Activated CD8-positive, alpha-beta T cell treated with anti-CD3 and anti-CD28 coated beads for 36 hours (primary cell): ENCODE data around the gene S100A12. TPM values are rescaled to one million over a fixed set of nuclear protein-coding genes. Genes with fewer than 3 reads are reported as not detected.

Source experiments
- ATAC-seq: fragments of 200-7000 bp; cut with Tn5 transposase; one replicate; pipeline ENCODE4 v1.10.0; 2021; ENCODE audit warnings: mild to moderate bottlenecking, moderate library complexity
- CTCF ChIA-PET: fragments of 350-600 bp; sonication (Branson Sonifier 250); formaldehyde crosslinking; loops from one replicate; lab custom pipeline; 2021; ENCODE audit warnings: antibody characterized with exemption; lab: Charles Lee
- POLR2A ChIA-PET: fragments of 350-600 bp; sonication (Branson Sonifier 250); formaldehyde crosslinking; loops from one replicate; lab custom pipeline; 2021; ENCODE audit warnings: antibody characterized with exemption; lab: Charles Lee
- DNase-seq: peaks from one replicate; pipeline ENCODE4 v3.0.0-alpha.2; 2020
- H3K27ac Mint-ChIP-seq: one replicate; pipeline ENCODE4 v1.8.0; 2021; ENCODE audit warnings: mild to moderate bottlenecking, mixed read lengths
- H3K27me3 Mint-ChIP-seq: one replicate; pipeline ENCODE4 v1.8.0; 2021; ENCODE audit warnings: mixed read lengths
- H3K36me3 Mint-ChIP-seq: one replicate; pipeline ENCODE4 v1.8.0; 2021; ENCODE audit warnings: low read depth, mixed read lengths
- H3K4me1 Mint-ChIP-seq: one replicate; pipeline ENCODE4 v1.8.0; 2021; ENCODE audit warnings: low read depth, mixed read lengths
- H3K4me3 Mint-ChIP-seq: one replicate; pipeline ENCODE4 v1.8.0; 2021; ENCODE audit warnings: mild to moderate bottlenecking, moderate library complexity, mixed read lengths
- H3K9me3 Mint-ChIP-seq: one replicate; pipeline ENCODE4 v1.8.0; 2021; ENCODE audit warnings: mixed read lengths
- intact Hi-C: fragments of 100-400 bp; cut with micrococcal nuclease; formaldehyde crosslinking; loops from one replicate; pipeline ENCODE4 v1.10.0; 2022
- total RNA-seq, 2 experiments: library from RNA; stranded (reverse); gene quantifications; one replicate each; pipeline ENCODE4 v1.2.3, GENCODE V29; 2021
- TF ChIP-seq, protein P1 (sequence below): fragments of 200-600 bp; IDR thresholded peaks from one replicate; pipeline ENCODE4 v1.8.0; 2022; ENCODE audit warnings: antibody characterized with exemption, mild to moderate bottlenecking

Gene S100A12
- total RNA-seq, 2 experiments from 2014 or later = not detected

DNA sequence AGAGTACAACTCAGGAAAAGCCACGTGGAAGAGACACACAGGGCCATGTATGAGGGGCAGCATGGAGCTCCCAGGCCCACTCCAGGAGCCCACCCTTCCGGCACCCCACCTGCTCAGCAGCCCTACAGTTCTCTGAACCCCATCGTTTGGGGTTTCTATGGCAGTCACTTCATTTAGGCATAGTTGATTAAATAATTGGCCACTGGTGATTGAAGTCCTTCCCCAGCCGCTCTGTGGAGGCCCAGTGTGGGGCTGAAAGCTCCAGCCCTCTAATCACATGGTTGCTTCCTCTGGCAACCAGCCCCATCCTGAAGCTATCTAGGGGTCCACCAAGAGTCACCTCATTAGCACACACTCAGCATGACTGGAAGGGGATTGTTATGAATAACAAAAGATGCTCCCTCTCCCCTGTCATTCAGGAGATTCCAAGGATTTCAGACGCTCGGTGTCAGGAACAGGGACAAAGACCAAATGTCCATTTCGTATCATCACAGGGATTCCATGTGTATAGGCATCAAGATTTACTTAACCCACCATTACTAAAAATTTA lies 28.7 kb upstream of the S100A12 start:
- ChIA-PET CTCF (interaction anchor here (1.0 to 3.8 kb wide), 4 partner anchors 16 to 70 kb away, joined by 3 to 20 read pairs (median 4); partner anchors contain the start of gene S100A12), POLR2A (no interaction called here)
- no peak overlapping the region for H3K4me3 Mint-ChIP-seq
- ATAC-seq (no peak), DNase-seq (no peak)
- no peak overlapping the region for H3K27ac Mint-ChIP-seq
- intact Hi-C loops = loop anchor here (5.0 kb wide), 1 partner anchor 52 kb away; no protein-coding TSS in a partner anchor
- peaks cover 12% of the 10 kb centered on the region for H3K27me3 Mint-ChIP-seq
- peaks cover 8% of the 10 kb centered on the region for H3K4me1 Mint-ChIP-seq
- TF ChIP-seq, protein P1, sequence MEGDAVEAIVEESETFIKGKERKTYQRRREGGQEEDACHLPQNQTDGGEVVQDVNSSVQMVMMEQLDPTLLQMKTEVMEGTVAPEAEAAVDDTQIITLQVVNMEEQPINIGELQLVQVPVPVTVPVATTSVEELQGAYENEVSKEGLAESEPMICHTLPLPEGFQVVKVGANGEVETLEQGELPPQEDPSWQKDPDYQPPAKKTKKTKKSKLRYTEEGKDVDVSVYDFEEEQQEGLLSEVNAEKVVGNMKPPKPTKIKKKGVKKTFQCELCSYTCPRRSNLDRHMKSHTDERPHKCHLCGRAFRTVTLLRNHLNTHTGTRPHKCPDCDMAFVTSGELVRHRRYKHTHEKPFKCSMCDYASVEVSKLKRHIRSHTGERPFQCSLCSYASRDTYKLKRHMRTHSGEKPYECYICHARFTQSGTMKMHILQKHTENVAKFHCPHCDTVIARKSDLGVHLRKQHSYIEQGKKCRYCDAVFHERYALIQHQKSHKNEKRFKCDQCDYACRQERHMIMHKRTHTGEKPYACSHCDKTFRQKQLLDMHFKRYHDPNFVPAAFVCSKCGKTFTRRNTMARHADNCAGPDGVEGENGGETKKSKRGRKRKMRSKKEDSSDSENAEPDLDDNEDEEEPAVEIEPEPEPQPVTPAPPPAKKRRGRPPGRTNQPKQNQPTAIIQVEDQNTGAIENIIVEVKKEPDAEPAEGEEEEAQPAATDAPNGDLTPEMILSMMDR = no peak
- peaks cover 2% of the 10 kb centered on the region for H3K9me3 Mint-ChIP-seq
- H3K36me3 Mint-ChIP-seq = no peaks in the 10 kb centered on the region

DNA sequence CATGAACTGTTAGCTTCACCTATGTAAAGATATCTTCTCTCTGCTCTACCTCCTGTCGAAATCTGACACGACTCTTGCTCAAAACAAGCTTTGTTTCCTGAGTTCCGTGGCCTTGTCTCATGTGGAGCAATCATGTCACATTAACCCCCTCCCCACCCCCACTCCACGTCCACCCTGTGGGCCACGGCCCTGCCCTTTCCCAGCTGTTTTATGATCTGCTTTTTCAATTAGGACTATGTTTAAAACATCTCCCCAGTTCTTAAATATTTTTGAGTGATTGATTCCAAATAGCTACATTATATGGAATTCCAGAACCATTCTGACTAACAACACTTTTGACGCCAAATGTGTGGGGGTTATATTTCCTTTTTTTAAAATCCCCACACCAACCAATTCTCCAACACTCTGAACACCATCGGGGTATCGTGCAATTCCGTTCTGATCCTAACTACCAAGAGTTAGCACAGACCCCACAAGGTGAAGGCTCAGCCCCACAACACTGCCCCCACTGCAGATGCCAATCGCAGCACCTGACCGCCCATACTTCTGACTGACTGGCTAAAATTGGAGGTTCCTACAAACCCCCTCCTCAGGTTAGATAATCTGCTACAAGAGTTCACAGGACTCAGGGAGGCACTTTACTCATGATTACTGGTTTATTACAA lies 28.1 kb upstream of the S100A12 start:
- peaks cover 8% of the 10 kb centered on the region for H3K4me1 Mint-ChIP-seq

DNA sequence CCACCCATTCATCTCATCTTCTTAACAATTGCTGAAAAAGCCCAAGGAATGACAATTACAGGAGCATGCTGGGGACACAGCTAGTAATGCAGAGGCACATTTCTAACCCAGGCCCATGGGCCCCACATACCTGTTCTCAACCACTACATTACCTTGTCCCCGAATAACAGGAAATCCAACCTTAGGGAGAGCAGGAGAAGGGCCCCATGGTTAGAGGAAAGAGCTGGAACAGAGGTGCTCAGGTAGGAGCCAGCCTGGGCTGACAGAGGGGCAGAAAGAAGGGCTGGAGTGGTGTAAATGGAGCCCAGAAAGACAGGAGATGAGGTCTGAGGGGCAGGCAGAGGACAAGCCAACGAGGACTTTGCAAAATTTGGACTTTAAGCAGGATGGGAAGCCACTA lies 26.8 kb upstream of the S100A12 start:
- Mint-ChIP-seq H3K36me3 (no peaks in the 10 kb centered on the region), H3K27ac (no peak overlapping the region), H3K27me3 (peaks cover 6% of the 10 kb centered on the region), H3K4me1 (peaks cover 5% of the 10 kb centered on the region), H3K4me3 (no peak overlapping the region), H3K9me3 (peaks cover 2% of the 10 kb centered on the region)
- CTCF ChIA-PET = interaction anchor here (1.7 to 3.8 kb wide), 2 partner anchors 47 to 49 kb away, joined by 4 to 20 read pairs; no protein-coding TSS in a partner anchor
- TF ChIP-seq, protein P1 = no peak
- no peak for DNase-seq
- intact Hi-C loops = loop anchor here (5.0 kb wide), 1 partner anchor 50 kb away; no protein-coding TSS in a partner anchor
- ATAC-seq = no peak
- POLR2A ChIA-PET = no interaction called here

More for the DNA sequence above, 28.1 kb upstream of the S100A12 start:
- DNase-seq (no peak), ATAC-seq (no peak)
- TF ChIP-seq, protein P1 = no peak
- Mint-ChIP-seq H3K36me3 (no peaks in the 10 kb centered on the region), H3K27me3 (peaks cover 12% of the 10 kb centered on the region), H3K9me3 (peaks cover 2% of the 10 kb centered on the region), H3K27ac (no peak overlapping the region), H3K4me3 (no peak overlapping the region)
- CTCF ChIA-PET = interaction anchor here (1.0 to 3.8 kb wide), 7 partner anchors 16 to 71 kb away, joined by 3 to 20 read pairs (median 3); partner anchors contain the start of genes S100A12 and S100A9
- POLR2A ChIA-PET = no interaction called here
- intact Hi-C loops = loop anchor here (5.0 kb wide), 1 partner anchor 51 kb away; no protein-coding TSS in a partner anchor

DNA sequence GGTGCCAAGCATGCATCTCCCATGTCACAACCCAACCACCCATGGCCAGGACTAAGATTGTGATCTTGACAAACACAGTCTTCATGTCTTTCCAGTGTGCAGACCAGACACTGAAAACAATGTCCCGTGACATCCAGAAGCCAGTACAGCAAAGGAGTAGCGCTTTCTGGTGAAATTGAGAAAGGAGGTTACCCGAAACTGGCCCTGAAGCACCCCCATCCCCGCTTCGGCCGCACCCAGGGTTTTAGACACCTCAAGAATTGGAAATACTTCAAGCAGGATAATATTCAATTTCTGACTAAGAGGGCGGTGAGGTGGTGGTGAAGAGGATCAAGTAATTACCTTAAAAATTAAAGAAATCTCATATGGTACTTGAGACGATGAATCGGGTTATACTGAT lies 26.0 kb upstream of the S100A12 start:
- peaks cover 4% of the 10 kb centered on the region for H3K27me3 Mint-ChIP-seq
- peaks cover 2% of the 10 kb centered on the region for H3K9me3 Mint-ChIP-seq
- ATAC-seq (no peak), DNase-seq (no peak)
- no peaks in the 10 kb centered on the region for H3K36me3 Mint-ChIP-seq
- no peak overlapping the region for H3K4me3 Mint-ChIP-seq
- ChIA-PET CTCF (interaction anchor here (1.7 kb wide), 1 partner anchor 46 kb away, joined by 4 read pairs; no protein-coding TSS in a partner anchor), POLR2A (no interaction called here)
- H3K4me1 Mint-ChIP-seq = peaks cover 2% of the 10 kb centered on the region
- TF ChIP-seq, protein P1 = no peak
- H3K27ac Mint-ChIP-seq = no peak overlapping the region
- intact Hi-C loops = loop anchor here (5.0 kb wide), 1 partner anchor 49 kb away; no protein-coding TSS in a partner anchor

DNA sequence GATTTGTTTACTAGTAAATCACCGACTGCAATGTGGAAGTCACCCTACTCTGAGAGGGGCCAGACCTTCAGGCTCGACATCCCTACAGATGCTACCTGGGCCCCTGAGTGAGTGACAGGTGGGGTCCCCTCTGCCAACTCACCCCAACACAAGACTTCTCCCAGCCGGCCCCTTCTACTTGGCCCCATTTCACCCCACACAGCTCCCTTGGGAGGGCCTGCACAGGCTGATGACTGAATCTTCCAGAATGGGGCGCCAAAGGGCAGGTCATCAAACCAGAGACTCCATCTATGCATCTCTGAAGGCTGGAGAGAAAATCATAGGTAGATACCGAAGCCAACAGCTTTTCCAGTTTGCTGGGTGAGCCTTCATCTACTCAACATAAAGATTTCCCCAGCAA lies 24.8 kb upstream of the S100A12 start:
- intact Hi-C loops = loop anchor here (5.0 kb wide), 1 partner anchor 48 kb away; no protein-coding TSS in a partner anchor
- DNase-seq = no peak

More for the DNA sequence above, 24.8 kb upstream of the S100A12 start:
- ChIA-PET POLR2A (no interaction called here), CTCF (interaction anchor here (1.1 to 1.2 kb wide), 3 partner anchors 11 to 94 kb away, joined by 3 to 6 read pairs (median 3); no protein-coding TSS in a partner anchor)
- H3K4me1 Mint-ChIP-seq = no peaks in the 10 kb centered on the region
- H3K36me3 Mint-ChIP-seq = no peaks in the 10 kb centered on the region
- no peak overlapping the region for H3K27ac Mint-ChIP-seq
- ATAC-seq = no peak
- H3K27me3 Mint-ChIP-seq = peaks cover 2% of the 10 kb centered on the region
- H3K4me3 Mint-ChIP-seq = no peak overlapping the region
- TF ChIP-seq, protein P1 = no peak
- peaks cover 2% of the 10 kb centered on the region for H3K9me3 Mint-ChIP-seq
